Left cardiac atrium (tissue), 4 donors: Measurements from ENCODE around the gene ASB10. TPM values are rescaled to one million over a fixed set of nuclear protein-coding genes. Genes with fewer than 3 reads are reported as not detected.

Experiments
- ATAC-seq, 2 donors: fragments of 200-7000 bp; cut with Tn5 transposase; one replicate each; pipeline ENCODE4 v1.9.1; 2020; ENCODE audit warnings: mild to moderate bottlenecking in 2 of 2, moderate library complexity in 2 of 2
- DNase-seq: peaks from one replicate; pipeline ENCODE4 v3.0.0-alpha.2; 2020
- intact Hi-C, 2 donors: fragments of 100-400 bp; cut with DNase I; formaldehyde crosslinking; loops; one replicate each; pipeline versions ENCODE4 v1.14.1 to v1.15.1; 2022 to 2023
- total RNA-seq, 2 donors: library from RNA; stranded (reverse); fragmentation: NEBNext Ultra II Directional; extraction: Animal tissue kit (Norgen Biotek cat#: 25700); gene quantifications; one replicate each; pipeline ENCODE4 v1.2.1, GENCODE V29; 2021
- donor health status: DM: no; HTN: yes; CAD: no.
- donor health status: DM: no; HTN: yes; CAD: no; lungs with severe emphysema.
- donor health status: DM: yes; HTN: yes; CAD: no.
- donor health status: Dilated cardiomyopathy.

Gene ASB10
- total RNA-seq, 2 donors from 2014 or later, result 8.2 to 12.8 TPM

DNA sequence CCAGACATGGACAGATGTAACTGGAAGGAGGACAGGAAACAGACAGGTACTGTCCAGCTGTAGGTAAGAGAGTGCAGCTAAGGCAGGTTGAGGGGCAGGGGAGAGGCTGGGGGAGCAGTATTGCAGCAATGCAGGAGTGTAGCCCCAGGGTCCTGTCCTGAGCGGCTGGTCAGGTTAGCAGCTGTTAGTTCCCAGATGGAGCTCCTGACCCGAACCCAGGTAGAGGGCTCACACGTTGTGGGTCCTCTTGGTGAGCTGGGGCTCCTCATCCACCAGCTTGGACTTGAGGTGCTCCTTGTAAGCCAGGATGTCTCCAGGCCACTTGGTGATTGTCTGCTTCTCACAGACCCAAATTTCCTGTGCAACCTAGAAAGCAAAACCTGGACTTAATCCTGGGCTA is 26.8 kb upstream of the ASB10 start:
- intact Hi-C loops, result no loop called here
- ATAC-seq (no peak), DNase-seq (no peak)

DNA sequence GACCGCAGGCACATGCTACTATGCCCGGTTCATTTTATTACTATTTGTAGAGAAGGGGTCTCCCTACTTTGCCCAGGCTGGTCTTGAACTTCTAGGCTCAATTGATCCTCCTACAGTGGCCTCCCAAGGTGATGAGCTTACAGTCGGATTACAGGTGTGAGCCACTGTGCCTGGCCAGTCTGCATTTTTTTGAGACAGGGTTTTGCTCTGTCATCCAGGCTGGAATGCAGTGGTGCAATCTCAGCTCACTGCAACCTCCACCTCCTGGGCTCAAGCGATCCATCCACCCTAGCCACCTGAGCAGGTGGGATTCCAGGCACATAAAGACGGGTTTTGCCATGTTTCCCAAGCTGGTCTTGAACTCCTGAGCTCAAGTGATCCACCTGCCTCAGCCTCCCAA is 25.6 kb upstream of the ASB10 start:
- DNase-seq (no peak), ATAC-seq (no peak)
- intact Hi-C loops, result no loop called here

DNA sequence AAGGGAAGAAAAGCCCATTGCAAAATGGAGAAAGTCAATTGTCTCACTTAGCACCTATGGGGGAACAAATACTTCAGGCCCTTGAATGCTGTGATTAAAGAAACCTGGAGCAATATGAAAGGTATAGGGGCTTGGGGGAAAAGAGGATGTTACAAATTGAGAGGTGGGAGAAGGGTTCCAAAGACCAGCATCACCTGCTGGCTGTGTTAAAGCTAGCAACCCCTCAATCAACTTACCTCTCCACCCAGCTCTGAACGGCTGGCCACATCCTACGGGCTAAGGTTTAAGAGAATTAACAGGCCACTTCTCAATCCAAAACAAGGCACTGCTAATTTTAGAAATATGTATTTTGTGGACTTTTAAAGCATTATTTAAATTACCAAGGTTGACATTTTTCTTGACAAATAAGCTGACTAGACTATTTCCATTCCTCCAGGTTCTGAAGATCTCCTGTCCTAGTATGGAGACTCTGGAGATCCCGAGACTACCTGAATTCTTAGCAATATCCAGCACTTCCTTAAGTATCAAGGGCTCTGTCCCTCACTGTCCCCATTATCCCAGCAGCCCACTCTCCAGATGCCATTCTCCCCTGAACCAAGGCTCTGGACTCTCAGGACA is 24.2 kb upstream of the ASB10 start:
- no peak for ATAC-seq
- DNase-seq, result no peak
- intact Hi-C loops, result no loop called here

DNA sequence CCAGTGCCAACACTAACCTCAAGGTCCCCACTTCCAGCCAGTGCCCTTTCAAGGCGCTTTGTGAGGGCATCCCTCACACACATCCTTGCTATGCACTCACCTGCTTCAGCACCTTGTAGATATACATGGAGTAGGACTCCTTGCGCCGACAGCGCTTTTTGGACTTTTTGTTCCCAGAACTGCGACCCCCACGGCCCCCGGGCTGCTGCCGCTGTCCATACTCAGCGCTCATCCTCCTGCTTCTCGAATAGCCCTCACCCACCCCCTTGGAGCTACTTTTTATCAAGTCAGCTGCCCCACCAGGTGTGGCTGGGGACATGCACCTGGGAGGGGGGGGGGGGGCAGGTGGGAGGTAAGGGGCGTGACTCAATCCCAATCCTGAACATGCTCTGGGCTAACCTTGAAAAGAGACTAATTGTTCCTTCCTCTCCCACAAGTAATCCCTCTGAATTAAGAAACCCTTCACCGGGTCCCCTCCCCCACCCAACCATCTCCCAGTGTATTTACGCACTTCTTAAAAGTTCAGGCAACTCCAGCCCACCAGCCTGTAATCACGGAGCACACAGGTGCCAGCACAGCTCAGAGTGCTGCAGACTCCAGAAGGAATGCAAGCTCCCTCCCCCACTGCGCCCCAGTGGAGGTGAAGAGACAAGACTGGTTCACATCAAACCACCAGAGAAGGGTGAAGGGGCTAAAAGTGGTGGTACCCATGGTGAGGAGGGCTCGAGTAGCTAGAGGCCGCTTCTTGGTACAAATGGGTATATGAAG is 23.2 kb upstream of the ASB10 start, which contains the start of gene H2BK1:
TSS of gene H2BK1 (minus strand) at position 402 of the 768 bp plus-strand sequence. CDS start at position 232, 170 bp downstream.
- ATAC-seq (no peak), DNase-seq (no peak)
- intact Hi-C loops, result no loop called here

DNA sequence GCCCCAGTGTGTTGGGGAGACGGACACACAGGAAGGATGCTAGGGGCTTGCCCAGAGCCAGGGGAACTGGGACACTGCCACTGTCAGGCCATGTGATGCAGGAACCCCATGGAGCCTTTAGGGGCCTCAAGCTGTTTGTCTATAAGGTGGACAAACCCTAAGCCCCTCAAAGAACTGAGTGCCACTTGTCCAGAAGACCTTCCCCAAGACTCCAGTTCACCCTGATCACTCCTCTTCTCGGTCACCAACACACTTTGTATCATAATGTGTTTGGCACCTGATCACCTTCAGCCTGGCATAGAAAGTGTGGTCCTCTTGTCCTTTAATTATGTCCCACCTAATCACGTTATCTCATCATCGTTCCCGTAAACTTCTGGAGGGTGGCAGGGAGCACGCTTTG is 22.5 kb upstream of the ASB10 start:
- DNase-seq (no peak), ATAC-seq (no peak)
- intact Hi-C loops, result no loop called here

DNA sequence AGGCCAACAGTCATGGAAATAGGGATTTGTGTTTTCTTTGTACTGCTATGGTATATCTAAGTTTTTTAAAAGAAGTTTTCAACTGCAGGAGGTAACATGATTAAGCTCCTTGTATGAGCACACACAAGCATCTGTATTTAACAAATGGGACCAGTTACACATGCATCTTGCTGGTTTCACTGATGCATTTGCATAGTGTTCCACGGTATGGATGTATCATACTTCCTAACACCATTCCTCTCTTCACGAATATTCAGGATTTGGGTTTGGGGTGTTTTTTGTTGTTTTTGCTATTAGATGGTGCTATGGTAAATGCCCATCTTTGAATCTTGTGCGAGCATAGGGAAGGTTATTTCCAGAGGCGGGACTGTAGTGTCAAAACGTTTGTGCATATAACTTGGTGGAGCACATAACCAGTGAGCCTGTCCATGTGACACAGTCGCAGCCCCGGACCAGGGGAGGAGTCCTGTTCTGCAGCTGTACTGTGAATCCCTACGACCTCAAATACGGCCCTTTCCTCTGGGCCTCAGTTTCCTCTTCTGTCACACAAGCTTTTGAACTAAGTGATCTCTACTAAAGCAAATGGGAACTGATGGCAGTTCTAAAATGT is 21.3 kb upstream of the ASB10 start:
- DNase-seq, result no peak
- no peak for ATAC-seq
- intact Hi-C loops, result no loop called here

DNA sequence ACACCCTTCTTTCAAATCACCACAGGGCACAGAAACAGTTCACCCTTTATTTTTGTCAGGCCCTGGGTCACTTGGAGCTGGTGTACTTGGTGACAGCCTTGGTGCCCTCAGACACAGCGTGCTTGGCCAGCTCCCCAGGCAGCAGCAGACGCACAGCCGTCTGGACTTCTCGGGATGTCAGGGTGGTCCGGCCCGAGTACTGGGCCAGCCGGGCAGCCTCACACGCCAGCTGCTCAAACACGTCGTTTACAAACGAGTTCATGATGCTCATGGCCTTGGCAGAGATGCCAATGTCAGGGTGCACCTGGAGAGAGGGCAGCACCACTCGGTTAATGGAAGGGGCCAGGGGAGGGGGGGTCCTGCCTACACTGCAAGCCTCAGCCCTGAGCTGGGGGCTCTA is 20.8 kb upstream of the ASB10 start:
- no peak for ATAC-seq
- DNase-seq, result no peak
- intact Hi-C loops, result no loop called here

DNA sequence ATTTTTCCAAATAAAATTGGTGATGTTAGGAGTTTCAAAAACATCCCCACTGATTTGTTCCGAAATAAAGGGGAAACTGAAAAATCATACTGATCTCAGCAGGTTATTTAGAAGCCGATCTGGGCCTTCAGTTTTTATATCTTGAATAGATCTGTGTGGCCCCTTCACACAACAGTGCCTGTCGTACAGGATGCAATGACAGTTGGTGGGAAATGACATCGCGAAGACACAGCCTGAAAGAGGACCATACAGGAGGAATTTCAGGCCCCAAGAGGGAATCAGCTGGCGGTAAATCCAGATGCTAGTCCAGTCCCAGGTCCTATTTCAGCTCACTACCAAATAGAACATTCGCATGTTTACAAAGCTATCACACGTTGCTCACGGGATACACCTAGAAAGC is 20.3 kb upstream of the ASB10 start:
- no peak for DNase-seq
- no peak for ATAC-seq
- intact Hi-C loops, result no loop called here

DNA sequence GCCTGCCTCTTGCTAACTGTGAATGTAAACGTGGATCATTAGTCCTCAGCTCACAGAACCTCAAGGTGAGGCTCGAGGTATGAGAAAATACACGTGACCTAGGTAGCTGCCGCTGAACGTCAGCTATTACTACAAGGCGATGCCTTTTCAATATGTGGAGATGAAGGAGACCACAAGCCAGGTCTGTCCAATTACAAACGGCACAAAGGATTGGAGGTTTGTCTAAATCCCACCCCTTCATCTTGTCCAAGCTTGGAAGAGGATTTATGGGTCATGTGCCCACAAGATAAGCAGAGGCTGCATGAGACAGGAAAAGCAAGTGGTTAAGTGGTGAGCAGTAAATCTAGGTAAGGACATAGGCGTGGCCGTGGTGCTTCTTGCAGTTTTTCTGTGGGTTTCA is 19.9 kb upstream of the ASB10 start:
- ATAC-seq (no peak), DNase-seq (no peak)
- intact Hi-C loops, result no loop called here

DNA sequence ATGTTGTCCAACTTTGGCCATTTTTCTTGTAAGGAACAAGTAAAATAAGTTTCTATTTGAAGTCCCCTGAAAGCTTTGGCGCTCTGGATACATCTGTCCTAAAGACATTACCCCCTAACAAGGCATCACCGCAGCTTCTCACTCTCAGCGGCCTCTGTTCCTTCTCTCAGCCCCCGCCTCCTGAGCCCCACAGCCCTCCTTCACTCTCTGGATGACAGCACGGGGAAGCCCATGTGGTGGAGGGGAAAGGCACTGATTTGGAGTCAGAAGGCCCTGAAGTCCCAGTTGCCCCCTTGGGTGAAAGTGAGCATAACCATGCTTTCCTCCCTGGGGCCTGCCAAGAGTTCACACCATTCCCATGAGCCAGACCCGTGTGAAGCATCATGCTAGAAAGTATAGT is 18.7 kb upstream of the ASB10 start:
- DNase-seq (no peak), ATAC-seq (no peak)
- intact Hi-C loops, result no loop called here

DNA sequence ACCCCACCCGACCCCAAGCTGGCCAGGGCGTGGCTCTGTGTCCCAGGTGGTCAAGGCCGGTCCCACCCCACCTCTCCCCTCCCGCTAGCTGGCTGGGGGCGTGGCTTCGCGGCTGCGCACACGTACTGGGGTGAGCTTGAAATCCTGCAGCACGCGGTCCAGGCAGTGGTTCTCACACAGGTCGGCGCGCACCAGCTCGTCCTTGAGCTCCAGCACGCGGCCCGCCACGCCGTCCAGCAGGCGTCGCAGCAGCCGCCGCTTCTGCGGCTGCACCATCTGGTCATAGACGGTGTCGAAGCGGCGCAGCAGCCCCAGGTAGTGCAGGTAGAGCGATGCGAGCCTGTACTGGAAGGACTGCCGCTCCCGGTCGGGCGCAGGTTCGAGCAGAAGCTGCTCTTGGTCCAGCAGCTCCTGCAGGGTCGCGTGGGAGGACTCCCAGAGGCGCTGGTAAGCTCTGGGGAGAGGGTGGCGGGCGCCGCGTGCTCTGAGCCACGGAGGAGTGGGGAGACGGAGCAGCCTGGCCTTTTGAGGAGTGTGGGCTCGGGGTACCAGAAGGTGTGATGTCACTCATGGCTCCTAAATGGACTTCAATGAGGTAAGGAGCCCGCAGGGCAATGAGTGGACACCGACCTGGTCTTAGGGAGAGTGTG is 17.5 kb upstream of the ASB10 start:
- no peak for DNase-seq
- intact Hi-C loops, result no loop called here
- no peak for ATAC-seq

DNA sequence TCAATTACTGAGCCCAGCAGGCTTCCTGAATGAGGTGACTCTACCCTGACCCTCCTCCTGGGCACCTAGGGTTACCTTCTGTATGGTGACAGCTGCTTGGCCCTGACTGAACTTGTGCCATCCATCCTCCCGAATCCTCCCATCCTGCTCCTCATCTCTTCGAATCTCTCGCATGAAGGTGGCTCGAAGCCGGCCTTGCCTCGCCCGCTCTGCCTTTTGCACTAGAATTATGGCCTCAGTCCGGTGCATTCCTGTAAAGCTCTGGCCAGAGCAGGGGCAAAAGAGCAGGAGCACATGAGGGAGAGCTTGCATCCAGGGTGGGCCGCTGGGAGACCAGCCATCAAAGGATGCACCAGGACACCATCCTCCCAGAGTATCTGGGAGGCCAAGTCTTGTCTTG is 15.8 kb upstream of the ASB10 start:
- ATAC-seq (no peak), DNase-seq (no peak)
- intact Hi-C loops, result no loop called here

DNA sequence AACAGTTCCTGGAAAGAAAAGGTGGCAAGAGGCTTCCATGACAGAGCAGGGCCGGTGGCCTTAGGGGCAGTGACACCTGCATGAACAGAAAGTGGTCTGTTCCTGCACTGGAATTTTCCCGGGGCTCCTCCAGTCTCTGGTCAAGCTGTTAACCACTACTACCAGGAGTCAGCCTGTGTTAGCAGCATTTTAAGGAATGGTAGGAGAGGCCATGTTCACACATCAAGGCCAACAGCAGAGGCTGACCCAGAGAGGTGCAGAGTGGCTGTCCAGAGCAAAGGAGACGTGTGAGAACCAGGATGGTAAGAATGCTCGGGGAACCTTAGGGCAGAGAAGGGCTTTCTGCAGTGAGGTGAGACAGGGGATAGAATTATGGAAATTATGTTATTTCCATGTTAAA is 14.7 kb upstream of the ASB10 start:
- no peak for DNase-seq
- ATAC-seq, result no peak
- intact Hi-C loops, result no loop called here

DNA sequence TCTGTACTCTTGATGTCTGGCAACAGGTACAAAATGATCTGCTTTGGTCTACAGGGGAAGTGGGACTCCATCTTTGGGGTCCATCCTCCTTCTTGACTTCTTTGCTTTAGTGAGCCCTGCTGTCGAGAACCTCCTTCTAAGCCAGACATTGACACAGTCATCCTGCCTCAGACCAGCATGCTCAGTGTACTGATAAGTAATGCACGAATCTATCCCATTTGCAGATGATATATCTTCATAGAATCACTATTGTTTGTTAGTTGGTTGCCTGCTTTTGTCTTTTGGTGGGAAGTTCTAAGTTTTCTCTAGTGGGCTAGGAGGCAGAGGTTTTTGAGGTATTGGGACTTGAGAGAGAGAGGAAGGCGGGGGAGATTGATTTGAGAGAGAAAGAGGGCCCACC is 14.3 kb upstream of the ASB10 start:
- DNase-seq, result no peak
- ATAC-seq, result no peak
- intact Hi-C loops, result no loop called here

DNA sequence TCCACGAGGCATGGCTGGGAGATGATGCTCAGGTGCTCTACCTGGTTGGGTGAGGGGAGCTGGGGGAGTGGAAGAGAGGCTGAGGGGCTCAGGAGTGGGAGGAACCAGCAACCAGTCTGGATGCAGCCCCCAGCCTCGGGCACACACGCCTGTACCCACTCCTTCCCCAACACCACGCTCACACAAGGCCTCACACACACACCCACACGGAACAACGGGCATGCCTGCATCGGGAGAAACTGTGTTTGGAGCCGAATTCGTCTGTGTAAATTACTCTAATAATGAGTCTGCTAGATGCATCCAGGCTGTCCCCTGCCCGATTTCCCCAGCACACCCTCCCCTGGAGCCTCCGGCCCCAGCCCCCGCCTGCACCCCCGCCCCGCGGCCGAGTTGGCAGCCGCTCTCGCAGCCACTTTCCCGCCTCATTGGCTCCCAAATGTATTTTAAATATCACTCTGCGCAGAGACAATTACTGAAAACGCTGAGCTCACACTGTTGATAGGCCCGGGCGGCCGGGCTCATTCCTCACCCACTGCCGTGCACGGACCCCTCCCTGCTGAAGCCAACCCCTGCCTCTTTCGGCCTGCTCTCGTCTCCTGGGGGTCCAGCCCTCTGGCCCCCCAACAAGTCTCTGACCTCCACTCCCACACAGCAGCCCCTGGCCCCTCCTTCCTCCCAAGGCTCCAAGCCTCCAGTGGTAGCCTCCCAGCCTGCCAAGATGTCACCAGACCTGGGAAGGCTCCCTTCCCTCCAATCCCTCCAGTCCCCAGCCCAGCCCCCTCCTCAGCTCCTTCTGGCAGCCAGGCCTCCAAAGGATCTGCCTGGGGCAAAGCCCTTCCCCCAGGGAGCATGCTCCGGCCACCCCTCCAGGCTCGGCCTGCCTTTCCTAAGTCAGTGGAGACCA is 12.1 kb upstream of the ASB10 start:
- ATAC-seq, result peak in 1 of 2 donors; percentile 63
- intact Hi-C loops, result no loop called here

DNA sequence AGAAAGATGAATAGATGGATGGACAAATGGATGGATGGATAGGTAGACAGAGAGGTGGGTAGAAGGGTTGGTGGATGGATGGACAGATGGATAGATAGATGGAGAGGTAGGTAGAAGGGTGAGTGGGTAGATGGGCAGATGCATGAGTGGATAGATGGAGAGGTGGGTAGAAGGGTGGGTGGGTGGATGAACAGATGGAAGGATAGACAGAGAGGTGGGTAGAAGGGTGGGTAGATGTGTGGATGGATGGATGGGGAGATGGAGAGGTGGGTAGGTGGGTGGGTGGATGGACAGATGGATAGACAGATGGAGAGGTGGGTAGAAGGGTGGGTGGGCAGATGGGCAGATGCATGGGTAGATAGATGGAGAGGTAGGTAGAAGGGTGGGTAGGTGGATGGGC is 10.9 kb upstream of the ASB10 start:
- intact Hi-C loops, result no loop called here
- DNase-seq, result no peak
- no peak for ATAC-seq

More for the DNA sequence above, 12.1 kb upstream of the ASB10 start:
- DNase-seq, result no peak

DNA sequence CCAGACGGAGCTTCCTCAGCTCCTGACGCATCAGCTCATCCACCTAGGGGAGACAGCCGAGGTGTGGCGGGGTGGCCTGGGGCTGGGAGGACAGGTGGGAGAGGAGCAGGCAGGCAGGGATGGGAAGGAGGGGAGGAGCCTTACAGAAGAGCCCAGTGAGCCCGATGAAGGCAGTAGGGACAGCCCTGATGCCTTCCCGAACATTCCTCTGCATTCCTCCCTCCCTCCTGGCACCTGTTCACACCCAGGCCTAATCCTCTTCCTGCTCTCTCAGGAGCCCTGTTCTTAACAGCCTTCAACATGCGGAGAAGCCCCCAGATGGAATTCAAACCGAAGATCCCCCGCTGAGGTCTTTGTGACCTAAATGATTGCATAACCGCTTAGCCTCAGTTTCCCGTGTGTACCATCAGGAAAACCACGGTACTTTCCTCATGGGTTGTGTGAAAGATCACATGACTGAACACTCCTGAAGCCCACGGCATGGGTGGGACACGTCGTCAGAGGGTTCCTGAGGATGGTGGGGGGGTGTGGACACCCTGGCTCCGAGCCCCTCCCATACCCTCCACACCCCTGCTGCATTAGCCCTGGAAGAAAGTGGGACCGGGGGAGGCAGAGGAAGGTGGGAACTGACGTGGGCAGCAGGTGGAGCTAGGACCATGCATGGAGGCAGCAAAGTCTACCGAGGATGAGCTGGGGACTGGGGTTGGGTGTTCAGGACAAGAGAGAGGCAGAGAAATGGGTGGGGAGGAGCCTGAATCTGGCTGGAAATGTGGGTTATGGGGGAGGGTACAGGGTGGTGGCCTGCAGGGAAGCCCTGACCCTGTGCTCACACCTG is 8.8 kb upstream of the ASB10 start:
- ATAC-seq (no peak), DNase-seq (no peak)
- intact Hi-C loops, result no loop called here

DNA sequence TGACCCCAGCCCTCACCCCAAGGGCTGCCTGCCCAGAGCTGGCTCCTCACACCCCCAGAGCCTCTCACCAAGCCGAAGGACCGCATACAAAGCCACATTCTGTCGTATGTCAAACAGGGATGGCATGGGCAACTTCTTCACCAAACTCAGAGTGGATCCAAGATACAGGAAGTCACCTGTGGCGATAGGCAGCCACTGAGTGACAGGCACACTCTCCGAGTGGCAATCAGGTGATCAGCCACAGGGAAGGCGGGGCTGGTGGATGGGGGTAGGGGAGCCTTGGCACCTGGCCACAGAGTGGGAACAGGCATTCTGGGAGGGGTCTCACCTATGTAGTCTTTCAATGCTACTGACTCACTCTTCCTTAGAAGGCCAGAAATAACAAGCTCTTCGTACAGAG is 7.1 kb upstream of the ASB10 start:
- ATAC-seq, result no peak
- intact Hi-C loops, result no loop called here
- DNase-seq, result no peak
